Peyer's patch (tissue), 4 donors: ENCODE results near the gene CD4.
"Not testable (repeated sequence)": the region's sequence is repeated elsewhere in the genome, so short reads cannot be mapped to it uniquely, and the experiment has no call there.

Source experiments
- CTCF ChIP-seq, 6 experiments: fragments of 450-650 bp in 4 of 6; fragments of 200-600 bp in 2 of 6; sonication (generic) in 1 of 6; IDR thresholded peaks; one replicate each; pipeline ENCODE4 v1.5.1; 2017 to 2019; ENCODE audit warnings: antibody characterized with exemption in 6 of 6, mild to moderate bottlenecking in 3 of 6, moderate library complexity in 1 of 6
- POLR2A ChIP-seq, 2 donors: fragments of 450-650 bp; IDR thresholded peaks; one replicate each; pipeline ENCODE4 v1.5.1; 2017; ENCODE audit warnings: antibody characterized with exemption in 2 of 2, mild to moderate bottlenecking in 2 of 2, moderate library complexity in 2 of 2

DNA sequence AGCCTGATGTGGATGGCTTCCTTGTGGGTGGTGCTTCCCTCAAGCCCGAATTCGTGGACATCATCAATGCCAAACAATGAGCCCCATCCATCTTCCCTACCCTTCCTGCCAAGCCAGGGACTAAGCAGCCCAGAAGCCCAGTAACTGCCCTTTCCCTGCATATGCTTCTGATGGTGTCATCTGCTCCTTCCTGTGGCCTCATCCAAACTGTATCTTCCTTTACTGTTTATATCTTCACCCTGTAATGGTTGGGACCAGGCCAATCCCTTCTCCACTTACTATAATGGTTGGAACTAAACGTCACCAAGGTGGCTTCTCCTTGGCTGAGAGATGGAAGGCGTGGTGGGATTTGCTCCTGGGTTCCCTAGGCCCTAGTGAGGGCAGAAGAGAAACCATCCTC is 81.0 kb downstream of the CD4 start:
- TF ChIP-seq CTCF, POLR2A (IDR thresholded peaks at IDR 0.05): not testable (repeated sequence)
